ENCODE measurements around the gene LGR4. TPM values are rescaled to one million over a fixed set of nuclear protein-coding genes. Genes with fewer than 3 reads are reported as not detected.

The LGR4 gene
- total RNA-seq, 6 experiments from 2014 or later, result 13.9 to 20.2 (median 17.7) TPM

- H3K36me3 Mint-ChIP-seq (ENCODE audit: low read depth), result peaks cover 11% of the 10 kb centered on the region
- no peak overlapping the region for H3K4me3 Mint-ChIP-seq
- peaks cover 15% of the 10 kb centered on the region for H3K4me1 Mint-ChIP-seq (ENCODE audit: low read depth)
- H3K27me3 Mint-ChIP-seq (ENCODE audit: insufficient read depth), result no peaks in the 10 kb centered on the region
- TF ChIP-seq CTCF (IDR thresholded peaks at IDR 0.05), result no peak
- no peak for DNase-seq
- no peak overlapping the region for H3K27ac Mint-ChIP-seq
- H3K9me3 Mint-ChIP-seq, result no peaks in the 10 kb centered on the region; the same call in 1 of the 2 replicates
These were observed 40.8 kb upstream of the LGR4 start for GRCh38 chr11:27513389-27513788.

GRCh38 chr11:27512238-27512637, 39.6 kb upstream of the LGR4 start:
- Mint-ChIP-seq H3K27ac (no peak overlapping the region), H3K4me3 (no peak overlapping the region)
- TF ChIP-seq CTCF (IDR thresholded peaks at IDR 0.05), result no peak

GRCh38 chr11:27509908-27510307, 37.3 kb upstream of the LGR4 start:
- H3K27me3 Mint-ChIP-seq (ENCODE audit: insufficient read depth), result peaks cover 4% of the 10 kb centered on the region; the same call in 1 of the 2 replicates
- no peak for DNase-seq
- peaks cover 36% of the 10 kb centered on the region for H3K4me1 Mint-ChIP-seq (ENCODE audit: low read depth)
- peaks cover 5% of the 10 kb centered on the region for H3K36me3 Mint-ChIP-seq (ENCODE audit: low read depth)
- no peak for TF ChIP-seq CTCF (IDR thresholded peaks at IDR 0.05)
- H3K9me3 Mint-ChIP-seq, result no peaks in the 10 kb centered on the region; the same call in 1 of the 2 replicates
- no peak overlapping the region for H3K27ac Mint-ChIP-seq
- no peak overlapping the region for H3K4me3 Mint-ChIP-seq

More at GRCh38 chr11:27512238-27512637, 39.6 kb upstream of the LGR4 start:
- Mint-ChIP-seq H3K4me1 (ENCODE audit: low read depth) (peaks cover 26% of the 10 kb centered on the region), H3K36me3 (ENCODE audit: low read depth) (peaks cover 11% of the 10 kb centered on the region), H3K9me3 (no peaks in the 10 kb centered on the region; the same call in 1 of the 2 replicates), H3K27me3 (ENCODE audit: insufficient read depth) (no peaks in the 10 kb centered on the region; the same call in 1 of the 2 replicates)
- DNase-seq, result no peak

- TF ChIP-seq CTCF (IDR thresholded peaks at IDR 0.05), result no peak
- Mint-ChIP-seq H3K36me3 (ENCODE audit: low read depth) (peaks cover 7% of the 10 kb centered on the region), H3K9me3 (no peaks in the 10 kb centered on the region), H3K4me1 (ENCODE audit: low read depth) (peaks cover 34% of the 10 kb centered on the region), H3K4me3 (peak overlapping the region; percentile 94), H3K27me3 (ENCODE audit: insufficient read depth) (peaks cover 4% of the 10 kb centered on the region; the same call in 1 of the 2 replicates), H3K27ac (peak overlapping the region; percentile 94)
- DNase-seq, result no peak
These were observed 35.1 kb upstream of the LGR4 start for GRCh38 chr11:27507557-27508322.

GRCh38 chr11:27506200-27507182, 33.9 kb upstream of the LGR4 start, which contains the start of gene LIN7C:
TSS of gene LIN7C (minus strand) at chr11:27506769. CDS start at chr11:27506752, 17 bp downstream.
- TF ChIP-seq CTCF (IDR thresholded peaks at IDR 0.05), result peak; percentile 24; the same call in 1 of the 2 replicates
- H3K4me1 Mint-ChIP-seq (ENCODE audit: low read depth), result peaks cover 47% of the 10 kb centered on the region
- no peaks in the 10 kb centered on the region for H3K9me3 Mint-ChIP-seq
- H3K36me3 Mint-ChIP-seq (ENCODE audit: low read depth), result peaks cover 7% of the 10 kb centered on the region
- peak; percentile 95 for DNase-seq
- peak within 1 kb of the TSS; percentile 94 for H3K27ac Mint-ChIP-seq
- H3K27me3 Mint-ChIP-seq (ENCODE audit: insufficient read depth), result peaks cover 4% of the 10 kb centered on the region; the same call in 1 of the 2 replicates
- peak within 1 kb of the TSS; percentile 94 for H3K4me3 Mint-ChIP-seq
